ENCODE data around the gene HMGCLL1. TPM values are rescaled to one million over a fixed set of nuclear protein-coding genes. Genes with fewer than 3 reads are reported as not detected.

Gene HMGCLL1
- total and polyA plus RNA-seq, 4 donors, result 0.24 to 0.93 (median 0.66) TPM

GRCh38 chr6:55531496-55531895 is 47.5 kb downstream of the HMGCLL1 start:
- Histone ChIP-seq H3K9me3 (ENCODE audit: control insufficient read depth in 4 of 4, low read length in 3 of 4) (no peaks in the 10 kb centered on the region), H3K9ac (ENCODE audit: low read depth in 1 of 2, low read length in 2 of 2) (no peak overlapping the region), H3K4me1 (ENCODE audit: control insufficient read depth in 4 of 4, insufficient read depth in 4 of 4, low read length in 3 of 4) (no peaks in the 10 kb centered on the region), H3K36me3 (ENCODE audit: control insufficient read depth in 4 of 4, insufficient read depth in 3 of 4, low read depth in 1 of 4, low read length in 3 of 4) (no peaks in the 10 kb centered on the region), H3K4me3 (ENCODE audit: low read depth in 1 of 3, low read length in 3 of 3) (no peak overlapping the region), H3K27ac (ENCODE audit: low read depth in 1 of 2, low read length in 2 of 2) (no peak overlapping the region), H3K27me3 (ENCODE audit: control insufficient read depth in 4 of 4, insufficient read depth in 4 of 4, low read length in 3 of 4) (no peaks in the 10 kb centered on the region)
- TF ChIP-seq SP1 (IDR thresholded peaks at IDR 0.05) (no peak), CTCF (IDR thresholded peaks at IDR 0.05; ENCODE audit: low read depth, low read length, missing input control) (no peak), YY1 (IDR thresholded peaks at IDR 0.05) (no peak), NR2F2 (IDR thresholded peaks at IDR 0.05) (no peak), ATF3 (IDR thresholded peaks at IDR 0.05) (no peak), ZBTB33 (IDR thresholded peaks at IDR 0.05) (no peak), HNF4A (conservative IDR thresholded peaks at IDR 0.05) (no peak), FOXA2 (IDR thresholded peaks at IDR 0.05) (no peak), RXRA (IDR thresholded peaks at IDR 0.05) (no peak)
- DNase-seq (ENCODE audit: low spot score), result no peak
- 73% methylated on average over 2 of the region's 2 CpGs for WGBS

- no peak overlapping the region for H3K4me3 ChIP-seq (ENCODE audit: low read depth in 1 of 3, low read length in 3 of 3)
- H3K27me3 ChIP-seq (ENCODE audit: control insufficient read depth in 4 of 4, insufficient read depth in 4 of 4, low read length in 3 of 4), result no peaks in the 10 kb centered on the region
- TF ChIP-seq HNF4G (IDR thresholded peaks at IDR 0.05) (no peak), REST (IDR thresholded peaks at IDR 0.05) (no peak), MAX (IDR thresholded peaks at IDR 0.05) (no peak)
- no peaks in the 10 kb centered on the region for H3K4me1 ChIP-seq (ENCODE audit: control insufficient read depth in 4 of 4, insufficient read depth in 4 of 4, low read length in 3 of 4)
- WGBS, result 85% methylated on average over 2 of the region's 2 CpGs
- H3K27ac ChIP-seq (ENCODE audit: low read depth in 1 of 2, low read length in 2 of 2), result no peak overlapping the region
- DNase-seq (ENCODE audit: low spot score), result no peak
- H3K36me3 ChIP-seq (ENCODE audit: control insufficient read depth in 4 of 4, insufficient read depth in 3 of 4, low read depth in 1 of 4, low read length in 3 of 4), result no peaks in the 10 kb centered on the region
- no peak overlapping the region for H3K9ac ChIP-seq (ENCODE audit: low read depth in 1 of 2, low read length in 2 of 2)
- no peaks in the 10 kb centered on the region for H3K9me3 ChIP-seq (ENCODE audit: control insufficient read depth in 4 of 4, low read length in 3 of 4)
These were observed 48.1 kb downstream of the HMGCLL1 start for GRCh38 chr6:55530931-55531330.
